Upper lobe of left lung (tissue), 4 donors: ENCODE results near the gene PANX2.

Source experiments
- EP300 ChIP-seq, 4 donors: sonication (generic); formaldehyde crosslinking; IDR thresholded peaks; one replicate each; pipeline ENCODE4 v1.5.1; 2017; ENCODE audit warnings: antibody characterized with exemption in 4 of 4, control low read depth in 2 of 4
- POLR2A ChIP-seq, 4 donors: fragments of 450-650 bp; IDR thresholded peaks; one replicate each; pipeline ENCODE4 v1.5.1; 2016 to 2017; ENCODE audit warnings: antibody characterized with exemption in 4 of 4, mild to moderate bottlenecking in 2 of 4
- POLR2AphosphoS5 ChIP-seq, 2 donors: sonication (generic); formaldehyde crosslinking; IDR thresholded peaks; one replicate each; pipeline ENCODE4 v1.5.1; 2017; ENCODE audit warnings: antibody characterized with exemption in 2 of 2
- TF ChIP-seq, protein P1 (sequence below), 6 experiments: fragments of 450-650 bp in 4 of 6; fragments of 200-600 bp in 2 of 6; sonication (generic) in 2 of 6; IDR thresholded peaks; one replicate each; pipeline ENCODE4 v1.5.1; 2016 to 2019; ENCODE audit warnings: antibody characterized with exemption in 6 of 6

DNA sequence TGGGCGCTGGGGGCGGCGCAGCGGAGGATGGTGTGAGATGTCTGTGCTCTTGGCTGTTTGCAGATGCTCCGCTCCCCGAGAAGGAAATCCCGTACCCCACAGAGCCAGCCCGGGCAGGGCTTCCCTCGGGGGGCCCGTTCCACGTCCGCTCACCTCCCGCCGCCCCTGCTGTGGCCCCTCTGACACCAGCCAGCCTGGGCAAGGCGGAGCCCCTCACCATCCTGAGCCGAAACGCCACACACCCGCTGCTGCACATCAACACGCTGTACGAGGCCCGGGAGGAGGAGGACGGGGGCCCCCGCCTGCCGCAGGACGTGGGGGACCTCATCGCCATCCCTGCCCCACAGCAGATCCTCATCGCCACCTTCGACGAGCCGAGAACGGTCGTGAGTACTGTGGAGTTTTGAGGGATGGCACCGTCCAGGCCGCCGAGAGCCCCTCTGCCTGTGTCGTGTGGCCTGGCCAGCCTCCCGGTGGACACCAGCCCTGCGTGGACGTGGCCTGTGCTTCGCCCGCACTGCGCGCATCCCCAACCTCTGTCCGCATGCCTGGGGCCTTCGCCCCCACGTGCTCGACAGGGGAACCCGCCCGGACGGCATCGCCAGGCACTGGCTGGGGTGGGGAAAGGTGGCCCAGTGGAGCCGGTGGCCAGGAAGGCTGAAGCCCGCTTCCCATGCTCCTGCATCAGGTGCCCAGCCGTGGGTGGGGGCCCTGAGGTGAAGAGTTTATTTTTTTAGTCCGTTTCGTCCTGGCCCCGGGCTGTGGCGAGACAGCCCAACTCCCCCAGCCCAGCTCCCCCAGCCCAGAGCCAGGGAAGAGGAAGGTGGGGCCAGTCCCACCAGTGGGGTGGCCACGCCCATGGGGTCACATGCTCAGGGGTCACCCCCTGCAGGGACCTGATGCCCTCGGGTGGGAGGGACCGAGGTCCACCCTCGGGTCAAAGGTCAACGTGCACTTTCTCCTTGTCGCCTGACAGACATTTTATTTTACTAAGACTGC is 8.6 kb downstream of the PANX2 start:
- TF ChIP-seq POLR2A (IDR thresholded peaks at IDR 0.05) = no peak
- TF ChIP-seq, protein P1, sequence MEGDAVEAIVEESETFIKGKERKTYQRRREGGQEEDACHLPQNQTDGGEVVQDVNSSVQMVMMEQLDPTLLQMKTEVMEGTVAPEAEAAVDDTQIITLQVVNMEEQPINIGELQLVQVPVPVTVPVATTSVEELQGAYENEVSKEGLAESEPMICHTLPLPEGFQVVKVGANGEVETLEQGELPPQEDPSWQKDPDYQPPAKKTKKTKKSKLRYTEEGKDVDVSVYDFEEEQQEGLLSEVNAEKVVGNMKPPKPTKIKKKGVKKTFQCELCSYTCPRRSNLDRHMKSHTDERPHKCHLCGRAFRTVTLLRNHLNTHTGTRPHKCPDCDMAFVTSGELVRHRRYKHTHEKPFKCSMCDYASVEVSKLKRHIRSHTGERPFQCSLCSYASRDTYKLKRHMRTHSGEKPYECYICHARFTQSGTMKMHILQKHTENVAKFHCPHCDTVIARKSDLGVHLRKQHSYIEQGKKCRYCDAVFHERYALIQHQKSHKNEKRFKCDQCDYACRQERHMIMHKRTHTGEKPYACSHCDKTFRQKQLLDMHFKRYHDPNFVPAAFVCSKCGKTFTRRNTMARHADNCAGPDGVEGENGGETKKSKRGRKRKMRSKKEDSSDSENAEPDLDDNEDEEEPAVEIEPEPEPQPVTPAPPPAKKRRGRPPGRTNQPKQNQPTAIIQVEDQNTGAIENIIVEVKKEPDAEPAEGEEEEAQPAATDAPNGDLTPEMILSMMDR (IDR thresholded peaks at IDR 0.05) = no peak
- TF ChIP-seq EP300 (IDR thresholded peaks at IDR 0.05) = no peak
- no peak for TF ChIP-seq POLR2AphosphoS5 (IDR thresholded peaks at IDR 0.05)
